T-helper 1 cell (primary cell): ENCODE data around the gene ASPN.
"Not testable (repeated sequence)": the region's sequence is repeated elsewhere in the genome, so short reads cannot be mapped to it uniquely, and the experiment has no call there.

ENCODE experiments used
- DNase-seq, 5 donors: peaks; one replicate each; pipeline ENCODE4 v3.0.0-alpha.2; 2012 to 2020

Gene ASPN

GRCh38 chr9:92467041-92467440 is 15.3 kb downstream of the ASPN start:
- DNase-seq: no peak

DNA sequence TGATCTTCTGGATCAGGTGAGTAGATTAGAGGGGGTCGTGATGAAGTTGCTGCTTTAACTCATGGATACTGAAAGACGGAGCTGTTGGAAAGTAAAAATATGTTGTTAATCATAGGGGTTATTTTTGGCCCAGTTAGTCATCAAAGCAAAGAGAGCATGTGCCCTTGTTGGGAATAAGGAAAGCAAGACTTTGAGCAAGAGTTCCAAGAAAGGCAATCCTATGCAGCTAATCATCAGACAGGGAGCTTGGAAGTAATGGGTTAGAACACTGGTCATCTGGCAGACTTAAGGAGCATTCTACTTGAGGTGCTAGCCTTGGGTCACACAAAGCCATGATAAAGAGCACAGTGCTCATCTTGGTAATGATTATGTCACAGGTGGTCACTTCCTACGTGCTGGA is 18.3 kb downstream of the ASPN start:
- DNase-seq: no peak

DNA sequence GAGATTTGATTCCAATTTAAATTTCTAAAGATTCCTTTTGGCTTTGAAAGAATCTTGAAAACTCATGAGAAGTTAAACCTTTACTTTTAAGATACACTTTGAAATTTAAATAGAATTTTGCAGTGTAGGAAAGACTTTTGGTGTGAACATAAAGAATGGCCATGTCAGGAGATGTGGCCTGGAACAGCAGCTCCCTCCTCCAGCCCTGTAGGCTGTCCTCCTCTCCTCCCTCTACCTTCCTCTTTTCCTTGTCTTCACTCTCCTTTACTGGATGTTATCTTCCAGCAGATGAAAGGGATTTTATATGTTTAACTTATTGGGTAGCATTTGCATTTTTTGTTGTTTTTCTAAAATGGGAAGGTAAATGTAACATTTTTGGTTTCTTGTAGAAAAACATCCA is 18.9 kb downstream of the ASPN start:
- DNase-seq: no peak

DNA sequence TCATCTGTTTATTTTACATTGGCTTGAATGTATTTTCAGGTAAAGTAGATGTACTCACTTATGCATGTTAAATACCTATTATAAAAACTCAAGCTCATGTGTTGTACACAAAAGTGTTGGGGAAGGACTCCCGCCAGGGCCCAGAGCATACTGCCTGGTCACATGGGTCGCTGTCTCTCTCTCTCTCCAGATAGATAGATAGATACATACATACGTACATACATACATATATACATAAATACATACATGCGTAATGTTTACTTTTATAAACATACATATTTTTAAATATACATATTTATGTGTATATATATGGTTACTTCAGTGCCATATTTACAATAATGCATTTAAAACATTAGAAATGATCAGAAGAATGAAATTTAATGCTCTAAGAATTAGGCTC is 24.7 kb downstream of the ASPN start:
- no peak for DNase-seq

- peak in 1 of 5 donors; percentile 18 for DNase-seq
These were observed 27.1 kb downstream of the ASPN start for GRCh38 chr9:92455217-92455616.

DNA sequence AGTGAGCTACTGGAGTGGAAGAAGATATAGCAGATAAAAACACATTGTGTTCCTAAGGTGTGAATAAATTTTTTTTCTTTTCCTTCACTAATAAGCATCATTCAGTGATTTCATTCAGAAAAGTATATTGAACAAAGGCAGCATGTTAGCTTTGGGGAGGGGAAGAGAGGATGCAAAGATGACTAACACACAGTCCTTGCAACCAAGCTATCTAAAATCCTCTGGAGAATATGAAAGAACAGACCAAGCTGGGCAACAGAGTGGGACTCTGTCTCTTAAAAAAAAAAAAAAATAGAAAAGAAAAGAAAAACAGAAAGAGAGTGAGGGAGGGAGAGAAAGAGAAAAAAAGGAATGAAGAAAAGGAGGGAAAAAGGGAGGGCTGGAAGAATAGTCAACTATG is 35.8 kb downstream of the ASPN start:
- no peak for DNase-seq

DNA sequence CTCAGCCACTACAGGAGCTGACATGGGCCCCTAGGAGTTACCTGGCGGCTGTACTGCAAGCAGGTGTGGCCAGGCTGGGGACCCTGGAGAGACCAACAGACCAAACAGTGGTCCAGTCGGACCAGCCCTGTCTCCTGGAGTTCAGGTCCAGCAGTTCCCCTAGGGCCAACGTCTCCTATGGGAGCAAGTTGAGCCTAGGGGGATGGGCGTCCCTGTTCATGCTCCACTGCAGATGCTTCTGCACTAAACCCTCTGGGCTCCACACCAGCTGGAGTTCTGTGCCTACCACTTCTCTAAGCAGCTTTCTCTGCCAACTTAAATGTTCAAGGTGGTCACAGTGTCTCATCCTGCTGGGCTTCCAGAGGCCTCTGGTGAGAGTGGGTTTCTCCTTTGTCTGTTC is 37.5 kb downstream of the ASPN start:
- DNase-seq: no peak

GRCh38 chr9:92440751-92441046 is 41.6 kb downstream of the ASPN start:
- DNase-seq: peak in 1 of 5 donors; percentile 75

GRCh38 chr9:92439921-92440750 is 42.2 kb downstream of the ASPN start:
- DNase-seq: no peak

DNA sequence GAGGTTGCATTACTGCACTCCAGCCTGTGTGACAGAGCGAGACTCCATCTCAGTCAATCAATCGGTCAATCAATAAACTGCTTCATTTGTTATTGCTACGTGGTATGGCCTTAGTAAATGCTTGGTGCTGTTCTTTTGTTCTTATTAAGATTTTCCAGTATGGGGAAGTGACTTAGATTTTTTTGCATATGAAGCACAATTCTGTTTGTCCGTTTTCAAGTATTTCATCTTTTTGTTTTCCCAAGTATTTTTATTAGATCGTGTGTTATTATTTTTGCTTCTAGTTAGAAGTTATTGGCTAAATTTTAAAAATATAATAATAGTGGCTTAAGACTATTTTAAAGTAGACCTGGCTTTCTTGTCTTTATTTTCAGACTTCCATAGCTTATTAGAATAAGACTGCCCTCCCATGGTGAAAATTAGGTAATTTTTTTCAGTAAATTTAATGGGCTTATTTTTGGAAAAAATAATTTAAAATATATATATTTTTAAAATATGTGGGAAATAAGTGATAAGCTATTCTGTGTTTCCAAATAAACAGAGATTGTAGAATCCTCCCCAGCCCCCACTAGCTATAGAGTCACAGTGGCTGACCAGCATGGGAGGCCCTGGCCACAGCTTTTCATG is 43.3 kb downstream of the ASPN start:
- no peak for DNase-seq

DNA sequence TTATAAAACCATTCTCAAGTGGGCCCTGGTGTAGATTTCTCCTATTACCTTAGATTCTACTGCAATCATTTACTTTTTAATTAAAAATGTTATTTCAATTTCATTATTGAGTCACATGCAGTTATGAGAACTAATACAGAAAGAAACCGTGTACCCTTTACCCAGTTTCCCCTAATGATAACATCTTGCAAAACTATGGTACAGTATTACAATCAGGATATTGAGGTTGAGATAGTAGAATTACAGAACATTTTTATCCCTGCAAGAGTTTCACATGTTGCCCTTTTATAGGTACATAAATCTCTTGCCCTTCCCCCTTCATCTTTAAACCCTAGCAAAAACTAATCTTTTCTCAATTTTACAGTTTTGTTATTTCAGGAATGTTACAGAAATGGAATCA is 47.0 kb downstream of the ASPN start:
- DNase-seq: no peak

DNA sequence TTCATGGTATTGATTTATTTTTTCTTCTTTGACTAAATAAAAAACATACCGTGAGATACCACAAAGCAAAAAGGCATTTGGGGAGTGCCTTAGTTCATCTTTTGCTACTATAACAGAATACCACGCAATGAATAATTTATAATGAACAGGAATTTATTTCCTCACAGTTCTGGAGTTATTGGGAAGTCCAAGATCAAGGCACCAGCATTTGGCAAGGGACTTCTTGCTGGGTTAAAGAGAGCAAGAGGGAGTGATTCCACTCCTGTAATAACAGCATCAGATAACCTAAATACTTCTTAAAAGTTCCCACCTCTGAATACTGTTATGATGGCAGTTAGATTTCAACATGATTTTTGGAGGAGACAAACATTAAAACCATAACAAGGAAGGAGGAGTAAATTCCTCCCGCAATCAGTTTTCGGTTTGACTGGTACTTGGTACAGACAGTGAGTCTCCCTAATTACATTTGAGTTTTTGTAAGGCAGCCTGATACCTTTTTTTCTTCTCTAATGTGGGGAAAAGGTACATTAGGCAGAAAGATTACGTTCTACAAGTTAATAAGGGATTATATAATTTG is 49.2 kb downstream of the ASPN start:
- DNase-seq: no peak

DNA sequence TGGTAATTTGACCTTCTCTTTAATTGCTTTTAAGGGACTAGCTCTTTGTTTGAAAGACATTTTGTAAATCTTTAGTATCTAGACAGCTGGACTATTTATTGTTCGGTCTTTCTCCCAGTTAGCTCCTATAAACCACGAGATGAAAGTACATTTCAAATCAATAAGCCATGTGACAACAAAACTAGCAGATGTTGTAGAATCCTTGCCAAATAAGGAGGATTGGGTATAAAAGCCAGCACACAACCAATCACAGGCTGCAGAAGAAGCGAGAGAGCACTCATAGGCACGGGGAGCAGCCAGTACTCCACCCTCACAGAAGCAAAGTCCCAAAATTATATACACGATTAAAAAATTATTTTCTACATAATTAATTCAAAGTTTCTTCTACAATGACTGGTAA is 50.0 kb downstream of the ASPN start:
- DNase-seq: no peak

GRCh38 chr9:92429836-92430235 is 52.5 kb downstream of the ASPN start:
- no peak for DNase-seq

- DNase-seq: no peak
These were observed 55.7 kb downstream of the ASPN start for GRCh38 chr9:92426501-92427145.

GRCh38 chr9:92425474-92425873 is 56.8 kb downstream of the ASPN start:
- DNase-seq: no peak

- no peak for DNase-seq
These were observed 58.0 kb downstream of the ASPN start, which contains the start of gene OMD for GRCh38 chr9:92424340-92424739. Gene OMD, minus strand, starts transcription at chr9:92424471. Its CDS starts 6,913 bp downstream, at chr9:92417558.

- no peak for DNase-seq
These were observed 58.7 kb downstream of the ASPN start for GRCh38 chr9:92423612-92424011.

GRCh38 chr9:92422611-92423338 is 59.5 kb downstream of the ASPN start:
- no peak for DNase-seq

DNA sequence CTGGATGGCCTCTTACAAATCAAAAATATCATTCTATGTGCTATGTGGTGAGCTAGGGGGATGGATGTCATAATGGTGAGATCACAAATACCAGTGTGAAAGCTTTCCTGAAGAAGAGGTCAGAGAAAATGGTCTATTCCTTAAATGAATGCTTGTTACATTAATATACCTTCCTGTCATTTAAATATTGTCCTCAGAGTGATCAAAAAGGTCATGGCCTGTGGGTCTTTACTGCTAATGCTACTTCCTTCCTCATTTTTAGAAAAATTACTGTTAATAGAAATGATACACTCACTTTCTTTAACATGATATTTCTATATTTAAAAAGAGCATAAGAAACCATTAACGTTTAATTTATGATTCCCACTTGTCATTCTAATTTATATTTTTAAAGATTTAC is 67.7 kb downstream of the ASPN start:
- no peak for DNase-seq

- DNase-seq: not testable (repeated sequence)
These were observed 71.1 kb downstream of the ASPN start for GRCh38 chr9:92411157-92411556.

GRCh38 chr9:92408747-92409478 is 73.4 kb downstream of the ASPN start:
- no peak for DNase-seq
